Measurements from ENCODE around the gene BEAN1. TPM values are rescaled to one million over a fixed set of nuclear protein-coding genes. Genes with fewer than 3 reads are reported as not detected.

Gene BEAN1
- total RNA-seq, 4 donors from 2014 or later = 0.52 to 3.9 TPM; not detected in 2

DNA sequence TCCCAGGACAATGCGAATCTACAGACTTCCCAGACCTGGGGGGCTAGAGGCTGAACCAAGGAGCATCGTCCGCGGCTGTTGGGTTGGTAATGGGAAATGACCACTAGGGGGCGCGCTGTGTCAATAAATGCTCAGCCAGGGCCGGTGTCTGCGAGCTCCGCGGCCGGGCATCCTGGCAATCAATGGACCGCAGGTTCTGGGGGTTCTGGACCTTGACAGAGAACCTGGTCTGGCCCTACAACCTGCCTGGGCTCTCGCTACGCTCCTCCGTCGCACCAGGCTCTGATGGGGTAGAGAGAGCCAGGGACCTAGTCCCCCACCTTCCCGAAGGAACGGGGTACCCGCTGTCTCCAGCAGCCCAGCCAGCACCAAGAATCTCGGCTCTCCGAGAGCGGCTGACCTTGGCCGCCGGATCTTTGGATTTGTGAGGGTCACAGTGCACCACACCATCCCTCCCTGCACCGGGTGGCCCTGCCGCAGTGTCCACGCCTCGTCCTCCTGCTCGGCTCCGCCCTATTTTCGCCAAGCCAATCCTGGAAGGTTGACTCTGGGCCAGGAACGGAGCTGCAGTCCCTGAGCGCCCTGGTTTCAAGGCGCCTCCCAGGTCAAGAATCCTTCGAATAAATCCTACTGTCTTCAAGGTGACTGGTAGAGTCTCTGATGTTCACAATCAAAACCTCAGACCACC is 20.4 kb upstream of the BEAN1 start:
- intact Hi-C loops (cut with DNase I; ENCODE audit: low total_unique reads) = loop anchor here (5.0 to 10.0 kb wide), 2 partner anchors 76 to 198 kb away; partner anchors contain the start of gene CMTM3
- Histone ChIP-seq H3K9me3 (no peaks in the 10 kb centered on the region), H3K4me1 (peaks cover 0 to 5% of the 10 kb centered on the region in 2 donors), H3K4me3 (peak overlapping the region; percentile 29 to 31), H3K27me3 (no peaks in the 10 kb centered on the region), H3K36me3 (no peaks in the 10 kb centered on the region), H3K27ac (peak overlapping the region in 1 of 2 donors; percentile 38)
- peak; percentile 82 to 84 for DNase-seq
- TF ChIP-seq, protein P1, sequence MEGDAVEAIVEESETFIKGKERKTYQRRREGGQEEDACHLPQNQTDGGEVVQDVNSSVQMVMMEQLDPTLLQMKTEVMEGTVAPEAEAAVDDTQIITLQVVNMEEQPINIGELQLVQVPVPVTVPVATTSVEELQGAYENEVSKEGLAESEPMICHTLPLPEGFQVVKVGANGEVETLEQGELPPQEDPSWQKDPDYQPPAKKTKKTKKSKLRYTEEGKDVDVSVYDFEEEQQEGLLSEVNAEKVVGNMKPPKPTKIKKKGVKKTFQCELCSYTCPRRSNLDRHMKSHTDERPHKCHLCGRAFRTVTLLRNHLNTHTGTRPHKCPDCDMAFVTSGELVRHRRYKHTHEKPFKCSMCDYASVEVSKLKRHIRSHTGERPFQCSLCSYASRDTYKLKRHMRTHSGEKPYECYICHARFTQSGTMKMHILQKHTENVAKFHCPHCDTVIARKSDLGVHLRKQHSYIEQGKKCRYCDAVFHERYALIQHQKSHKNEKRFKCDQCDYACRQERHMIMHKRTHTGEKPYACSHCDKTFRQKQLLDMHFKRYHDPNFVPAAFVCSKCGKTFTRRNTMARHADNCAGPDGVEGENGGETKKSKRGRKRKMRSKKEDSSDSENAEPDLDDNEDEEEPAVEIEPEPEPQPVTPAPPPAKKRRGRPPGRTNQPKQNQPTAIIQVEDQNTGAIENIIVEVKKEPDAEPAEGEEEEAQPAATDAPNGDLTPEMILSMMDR (IDR thresholded peaks at IDR 0.05) = peak; percentile 85 to 91 (median 88)
- no peak for TF ChIP-seq POLR2A (IDR thresholded peaks at IDR 0.05)

DNA sequence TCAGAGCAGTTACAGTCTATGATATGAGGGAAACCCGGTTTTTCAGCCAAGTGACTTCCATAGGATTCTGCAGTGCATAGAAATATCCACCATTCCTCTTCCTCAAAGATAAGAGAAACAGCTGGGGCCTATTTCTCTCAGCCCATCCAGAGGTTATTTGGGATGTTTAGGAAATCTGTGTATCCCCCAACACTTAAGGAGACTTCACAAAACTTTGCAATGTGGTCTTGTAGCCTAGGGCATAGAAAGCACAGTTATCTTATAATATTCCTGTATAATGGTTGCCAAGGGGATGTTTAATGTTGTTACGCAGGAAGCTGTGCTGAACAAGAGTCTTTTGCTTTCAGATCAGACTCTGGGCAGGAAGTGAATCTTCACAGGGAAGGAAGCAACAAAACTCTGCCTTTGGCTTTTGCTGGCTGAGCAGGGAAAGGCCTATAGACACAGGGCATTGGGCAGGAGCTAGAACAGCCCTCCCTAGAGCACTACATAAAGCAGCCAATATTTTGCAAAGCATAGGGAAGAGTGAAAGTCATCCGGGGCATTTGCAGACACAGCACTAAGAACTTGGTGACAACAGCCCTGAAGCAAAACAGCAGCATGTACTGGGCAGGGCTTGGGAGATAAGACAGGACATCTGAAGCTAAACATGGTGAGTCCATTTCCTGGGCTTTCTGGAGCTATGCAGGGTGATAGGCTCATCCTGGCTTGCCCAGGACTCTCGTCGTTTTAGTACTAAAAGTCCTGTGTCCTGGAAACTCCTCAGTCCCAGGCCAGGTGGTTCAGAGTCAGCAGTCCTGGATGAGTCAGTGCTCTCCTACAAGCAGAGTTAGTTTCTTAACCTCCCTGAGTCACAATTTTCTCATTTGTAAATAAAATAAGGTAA is 18.7 kb upstream of the BEAN1 start:
- H3K4me1 ChIP-seq = peaks cover 0 to 5% of the 10 kb centered on the region in 2 donors
- DNase-seq = no peak

DNA sequence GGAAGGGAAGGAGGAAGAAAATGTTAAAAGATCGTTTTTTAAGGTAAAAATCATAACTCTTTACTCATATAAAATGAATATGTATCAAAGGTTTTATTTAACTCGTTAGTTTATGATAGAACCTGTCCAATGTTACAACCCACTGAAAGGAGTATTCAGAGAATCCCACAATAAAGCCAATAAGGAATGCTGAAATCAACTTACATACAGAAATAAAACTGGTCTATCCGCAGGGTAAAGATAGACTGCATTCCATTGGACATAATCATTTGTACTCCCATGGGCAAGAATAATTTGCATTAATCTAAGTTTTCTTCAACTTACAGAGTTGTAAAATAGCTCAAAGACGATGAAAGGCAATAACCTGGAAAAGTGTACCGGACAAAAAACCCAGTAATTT is 17.9 kb upstream of the BEAN1 start:
- Histone ChIP-seq H3K27ac (no peak overlapping the region), H3K27me3 (peaks cover 0 to 5% of the 10 kb centered on the region in 2 donors), H3K4me3 (no peak overlapping the region), H3K36me3 (no peaks in the 10 kb centered on the region), H3K9me3 (no peaks in the 10 kb centered on the region), H3K4me1 (peaks cover 0 to 5% of the 10 kb centered on the region in 2 donors)
- TF ChIP-seq POLR2A (IDR thresholded peaks at IDR 0.05) = no peak
- TF ChIP-seq, protein P1 (IDR thresholded peaks at IDR 0.05) = no peak
- no peak for DNase-seq
- intact Hi-C loops (cut with DNase I; ENCODE audit: low total_unique reads) = loop anchor here (5.0 to 10.0 kb wide), 2 partner anchors 73 to 196 kb away; partner anchors contain the start of gene CMTM3

More for the DNA sequence above, 18.7 kb upstream of the BEAN1 start:
- Histone ChIP-seq H3K9me3 (no peaks in the 10 kb centered on the region), H3K4me3 (no peak overlapping the region), H3K27ac (no peak overlapping the region), H3K36me3 (no peaks in the 10 kb centered on the region), H3K27me3 (peaks cover 0 to 5% of the 10 kb centered on the region in 2 donors)
- TF ChIP-seq, protein P1 (IDR thresholded peaks at IDR 0.05) = no peak
- TF ChIP-seq POLR2A (IDR thresholded peaks at IDR 0.05) = no peak
- intact Hi-C loops (cut with DNase I; ENCODE audit: low total_unique reads) = loop anchor here (5.0 to 10.0 kb wide), 2 partner anchors 74 to 196 kb away; partner anchors contain the start of gene CMTM3

DNA sequence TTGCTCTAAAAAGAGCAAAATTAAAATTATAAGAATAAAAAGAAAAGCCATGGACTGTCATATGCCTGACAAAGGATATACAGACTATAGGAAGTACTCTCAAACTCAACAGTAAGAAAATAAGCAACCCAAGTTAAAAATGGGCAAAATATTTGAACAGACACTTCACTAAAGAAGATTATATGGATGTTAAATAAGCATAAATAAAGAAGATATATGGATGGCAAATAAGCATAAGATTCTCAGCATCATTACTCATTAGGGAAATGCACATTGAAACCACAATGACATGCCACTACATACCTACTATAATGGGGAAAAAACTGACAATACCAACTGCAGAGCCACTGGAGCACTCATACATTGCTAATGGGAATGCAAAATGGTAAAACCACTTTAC is 14.9 kb upstream of the BEAN1 start:
- intact Hi-C loops (cut with DNase I; ENCODE audit: low total_unique reads) = no loop called here
- TF ChIP-seq POLR2A (IDR thresholded peaks at IDR 0.05) = no peak
- TF ChIP-seq, protein P1 (IDR thresholded peaks at IDR 0.05) = no peak
- Histone ChIP-seq H3K36me3 (no peaks in the 10 kb centered on the region), H3K27me3 (peaks cover 0 to 5% of the 10 kb centered on the region in 2 donors), H3K4me1 (no peaks in the 10 kb centered on the region), H3K27ac (no peak overlapping the region), H3K4me3 (no peak overlapping the region), H3K9me3 (no peaks in the 10 kb centered on the region)
- DNase-seq = no peak
